GM19328 (cell line): ENCODE results near the gene CARD19.

Experiments used
- ATAC-seq: cut with Tn5 transposase; IDR thresholded peaks from one replicate; pipeline ENCODE4 v1.9.1; 2021; ENCODE audit warnings: mild to moderate bottlenecking, moderate library complexity; ENCODE audit not compliant: unreplicated experiment

Gene CARD19

DNA sequence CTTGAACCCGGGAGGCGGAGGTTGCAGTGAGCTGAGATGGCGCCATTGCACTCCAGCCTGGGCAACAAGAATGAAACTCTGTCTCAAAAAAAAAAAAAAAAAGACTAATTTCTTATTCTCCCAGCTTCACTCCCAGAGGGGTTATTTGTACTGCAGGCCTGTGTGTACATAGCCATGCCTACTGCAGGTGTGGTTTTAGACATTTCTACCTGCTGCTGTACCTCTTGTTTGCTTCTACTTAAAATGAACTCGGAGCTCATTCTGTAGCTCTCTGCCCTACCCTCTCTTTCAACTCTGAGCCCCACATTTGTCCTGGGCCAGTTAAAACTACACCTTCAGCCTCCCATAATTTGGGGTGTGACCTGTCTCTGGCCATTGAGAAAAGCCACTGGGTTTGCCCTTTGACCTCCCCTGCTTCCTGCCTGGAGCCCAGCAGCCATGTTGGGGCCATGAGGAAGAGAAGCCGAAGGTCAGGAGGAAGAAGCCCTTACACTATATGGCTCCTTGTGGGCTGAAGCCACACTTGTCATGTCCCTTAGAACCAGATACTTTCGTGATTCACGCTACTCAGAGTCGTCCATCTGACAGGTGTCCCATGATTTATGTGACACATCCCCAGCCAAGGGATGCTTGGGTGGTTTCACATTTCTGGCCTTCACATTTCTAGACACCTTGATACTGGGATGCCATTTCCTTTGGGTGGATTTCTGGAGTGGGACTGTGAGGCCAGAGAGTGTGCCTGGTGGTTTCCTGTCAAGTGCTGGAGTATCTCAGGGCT is 9.4 kb upstream of the CARD19 start:
- ATAC-seq = no peak

GRCh38 chr9:93087971-93088655 is 7.9 kb upstream of the CARD19 start:
- ATAC-seq = no peak

DNA sequence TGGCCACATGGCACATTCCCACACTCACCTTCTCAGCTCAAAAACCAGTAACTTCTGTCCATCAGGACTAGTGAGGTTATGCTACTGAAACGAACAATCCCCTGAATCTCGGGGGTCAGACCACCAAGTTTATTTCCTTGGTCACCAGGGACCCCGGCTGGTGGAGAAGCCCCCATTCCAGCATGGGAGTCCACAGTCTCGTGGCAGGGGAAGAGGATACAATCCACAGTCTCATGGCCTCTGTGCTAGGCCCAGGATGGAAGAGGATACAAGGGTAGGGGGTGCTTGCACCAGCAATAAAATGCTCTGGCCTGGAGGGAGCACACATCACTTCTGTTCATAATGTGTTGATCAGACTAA is 7.4 kb upstream of the CARD19 start:
- ATAC-seq = no peak

DNA sequence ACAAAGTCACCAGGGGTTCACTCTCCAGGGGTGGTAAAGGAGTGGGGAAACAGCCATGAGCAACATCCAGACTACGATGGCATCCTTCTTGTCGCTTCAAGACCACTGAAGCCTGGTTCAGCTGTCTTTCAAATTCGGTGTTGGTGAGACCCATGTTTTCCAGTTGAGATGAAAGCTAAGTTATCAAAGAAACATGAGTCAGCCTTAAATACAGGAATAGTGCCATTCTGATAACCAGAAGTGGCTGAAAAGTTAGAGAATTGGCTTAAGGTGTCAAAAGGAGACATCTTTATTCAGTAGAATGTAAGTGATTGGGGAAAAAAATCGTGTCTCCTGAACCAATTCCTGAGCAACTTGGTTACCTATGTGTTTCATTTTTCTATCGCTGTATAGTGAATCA is 7.0 kb upstream of the CARD19 start:
- ATAC-seq = no peak

DNA sequence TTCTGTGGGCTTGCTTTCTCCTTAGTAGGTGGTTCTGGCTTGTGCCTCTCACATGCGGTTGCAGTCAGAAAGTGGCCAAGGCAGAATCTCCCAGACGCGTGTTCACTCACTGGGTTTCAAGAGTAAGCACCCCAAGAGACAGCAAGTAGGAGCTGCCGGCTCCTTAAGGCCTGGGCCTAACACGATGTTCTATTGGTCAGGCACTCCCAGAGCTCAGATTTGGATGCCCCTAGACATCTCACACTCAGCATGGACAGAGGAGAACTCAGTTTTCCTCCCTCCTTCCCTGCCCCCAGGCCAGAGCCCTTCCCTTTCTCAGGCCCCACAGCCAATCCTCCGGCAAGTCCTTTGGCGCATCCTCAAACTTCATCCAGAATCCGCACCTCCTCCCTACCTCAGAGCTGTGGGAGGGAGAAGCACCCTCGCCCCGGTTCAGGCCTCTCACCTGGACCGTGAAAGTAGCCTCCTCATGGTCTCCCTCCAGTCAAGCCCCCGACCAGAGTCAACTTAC is 6.5 kb upstream of the CARD19 start:
- no peak for ATAC-seq

DNA sequence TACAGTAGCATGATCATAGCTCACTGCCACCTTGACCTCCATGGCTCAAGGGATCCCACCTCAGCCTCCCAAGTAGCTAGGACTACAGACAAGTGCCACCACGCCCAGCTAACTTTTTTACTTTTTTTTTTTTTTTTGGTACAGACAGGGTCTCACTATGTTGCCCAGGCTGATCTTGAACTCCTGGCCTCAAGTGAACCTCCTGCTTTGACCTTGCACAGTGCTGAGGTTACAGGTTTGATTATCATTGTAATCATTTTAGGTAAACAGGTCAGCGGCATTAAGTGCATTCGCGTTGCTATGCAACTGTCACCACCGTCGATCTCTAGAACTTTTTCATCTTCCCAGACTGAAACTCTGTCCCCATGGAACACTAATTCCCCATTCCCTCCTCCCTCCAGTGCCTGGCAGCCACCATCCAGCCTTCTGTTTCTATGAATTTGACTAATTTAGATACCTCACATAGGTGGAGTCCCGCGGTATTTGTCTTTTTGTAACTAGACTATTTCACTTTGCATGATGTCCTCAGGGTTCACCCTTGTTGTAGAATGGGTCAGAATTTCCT is 5.8 kb upstream of the CARD19 start:
- no peak for ATAC-seq

GRCh38 chr9:93091056-93091452 is 5.0 kb upstream of the CARD19 start:
- ATAC-seq = no peak

GRCh38 chr9:93091453-93092081 is 4.5 kb upstream of the CARD19 start:
- ATAC-seq = no peak

- ATAC-seq = no peak
These were observed 3.6 kb upstream of the CARD19 start for GRCh38 chr9:93092251-93092991.

GRCh38 chr9:93093127-93093876 is 2.7 kb upstream of the CARD19 start:
- no peak for ATAC-seq

DNA sequence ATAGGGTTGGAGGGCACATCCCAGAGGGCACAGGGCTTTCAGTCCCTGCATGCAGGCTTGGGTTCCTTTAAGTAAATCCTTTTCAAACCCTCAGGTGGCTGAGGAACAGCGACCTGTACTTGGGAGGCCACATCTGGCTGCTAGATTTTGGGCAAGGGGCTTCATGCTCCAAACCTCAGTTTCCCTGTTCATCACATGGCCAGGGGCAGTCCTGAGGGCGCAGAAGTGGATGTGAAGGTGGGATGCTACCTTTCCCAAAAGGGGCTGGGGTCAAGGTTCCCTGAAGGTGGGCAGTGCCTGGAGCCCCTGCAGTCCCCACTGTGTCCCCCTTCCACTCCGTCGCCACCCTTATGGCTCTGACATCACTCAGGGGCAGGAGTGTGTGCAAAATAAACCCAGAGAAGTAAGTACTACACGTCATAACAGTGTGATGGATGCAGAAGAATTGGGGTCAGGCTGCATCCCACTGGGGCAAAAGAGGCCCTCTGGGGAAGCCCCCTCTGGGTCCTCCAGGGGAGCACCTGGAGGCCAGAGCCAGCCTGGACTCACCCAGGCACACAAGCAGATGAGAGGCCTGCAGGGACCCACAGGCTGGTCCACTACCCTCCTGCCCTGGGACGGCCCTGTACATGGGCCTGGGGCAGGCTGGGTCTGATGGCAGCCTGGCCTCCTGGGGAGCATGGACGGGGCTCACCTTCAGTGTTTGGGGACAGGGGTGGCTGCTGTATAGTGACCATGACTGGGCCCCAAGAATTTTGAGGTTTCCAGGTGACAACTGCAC is 1.9 kb upstream of the CARD19 start:
- no peak for ATAC-seq

DNA sequence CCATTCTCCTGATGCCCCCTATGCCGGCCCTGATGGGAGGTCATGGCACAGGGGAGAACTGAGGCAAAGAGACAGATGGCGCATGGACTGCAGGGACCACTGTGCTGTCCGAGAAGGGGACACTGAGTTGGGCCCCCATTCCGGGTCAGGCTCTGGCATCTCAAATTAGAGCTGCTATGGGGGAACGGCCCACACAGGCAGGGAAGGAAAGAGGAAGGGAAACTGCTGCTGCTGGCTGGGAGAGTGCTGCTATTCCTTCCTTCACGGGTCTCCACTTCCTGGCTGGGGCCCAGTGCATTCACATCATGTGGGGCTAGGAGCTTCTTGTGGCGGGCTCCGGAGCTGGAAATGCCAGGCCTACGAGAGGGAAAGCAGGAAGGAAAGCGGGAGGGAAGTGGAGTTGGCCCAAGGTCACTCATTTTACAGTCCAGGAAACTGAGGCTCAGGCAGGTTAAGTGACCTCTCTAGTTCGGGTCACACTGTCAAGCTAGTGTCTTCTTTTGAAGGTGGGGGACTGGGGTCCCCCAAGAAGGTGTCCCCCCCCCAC is 1.3 kb upstream of the CARD19 start:
- ATAC-seq = no peak

- peak; percentile 66 for ATAC-seq
These were observed 549 bp upstream of the CARD19 start for GRCh38 chr9:93095205-93096130.

GRCh38 chr9:93096811-93097382 is 880 bp downstream of the CARD19 start:
- ATAC-seq = no peak

GRCh38 chr9:93097511-93098201 is 1.6 kb downstream of the CARD19 start:
- no peak for ATAC-seq

DNA sequence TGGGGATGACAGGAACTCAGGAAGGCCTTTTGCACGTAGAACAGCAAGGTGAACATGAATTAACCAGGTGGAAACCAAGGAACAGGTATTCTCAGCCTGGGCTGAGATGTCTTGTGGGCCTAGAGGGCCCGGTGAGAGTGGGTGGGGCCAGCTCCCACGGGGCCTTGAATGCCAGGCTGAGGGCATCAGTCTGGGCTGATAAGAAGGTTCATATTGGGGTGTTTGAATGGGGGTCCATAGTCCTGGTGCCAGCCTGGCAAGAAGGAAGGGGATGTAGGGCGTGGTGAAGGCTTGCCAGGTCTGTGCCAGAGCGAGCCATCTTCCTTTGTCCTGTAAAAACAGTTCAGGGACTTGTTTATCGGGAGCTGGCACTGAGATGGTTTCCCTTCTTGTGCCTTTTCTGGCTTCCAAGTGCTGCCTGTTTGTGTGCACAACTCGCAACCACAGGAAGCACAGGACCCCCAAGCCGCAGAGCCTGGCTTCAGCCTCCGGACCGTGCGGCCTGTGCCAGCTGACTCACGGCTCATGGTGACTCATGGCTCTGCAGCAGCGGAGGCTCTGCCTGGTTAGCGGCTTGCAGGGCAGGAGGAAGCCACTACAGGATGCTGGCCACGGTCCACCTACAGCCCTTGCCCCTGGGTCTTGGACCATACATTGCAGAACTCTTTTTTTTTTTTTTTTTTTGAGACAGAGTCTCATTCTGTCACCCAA is 2.4 kb downstream of the CARD19 start:
- no peak for ATAC-seq
